Measurements from ENCODE around the gene FOXK1. TPM values are rescaled to one million over a fixed set of nuclear protein-coding genes. Genes with fewer than 3 reads are reported as not detected.

FOXK1 gene
- total RNA-seq, 1 donor from 2014 or later: 53.6 TPM

DNA sequence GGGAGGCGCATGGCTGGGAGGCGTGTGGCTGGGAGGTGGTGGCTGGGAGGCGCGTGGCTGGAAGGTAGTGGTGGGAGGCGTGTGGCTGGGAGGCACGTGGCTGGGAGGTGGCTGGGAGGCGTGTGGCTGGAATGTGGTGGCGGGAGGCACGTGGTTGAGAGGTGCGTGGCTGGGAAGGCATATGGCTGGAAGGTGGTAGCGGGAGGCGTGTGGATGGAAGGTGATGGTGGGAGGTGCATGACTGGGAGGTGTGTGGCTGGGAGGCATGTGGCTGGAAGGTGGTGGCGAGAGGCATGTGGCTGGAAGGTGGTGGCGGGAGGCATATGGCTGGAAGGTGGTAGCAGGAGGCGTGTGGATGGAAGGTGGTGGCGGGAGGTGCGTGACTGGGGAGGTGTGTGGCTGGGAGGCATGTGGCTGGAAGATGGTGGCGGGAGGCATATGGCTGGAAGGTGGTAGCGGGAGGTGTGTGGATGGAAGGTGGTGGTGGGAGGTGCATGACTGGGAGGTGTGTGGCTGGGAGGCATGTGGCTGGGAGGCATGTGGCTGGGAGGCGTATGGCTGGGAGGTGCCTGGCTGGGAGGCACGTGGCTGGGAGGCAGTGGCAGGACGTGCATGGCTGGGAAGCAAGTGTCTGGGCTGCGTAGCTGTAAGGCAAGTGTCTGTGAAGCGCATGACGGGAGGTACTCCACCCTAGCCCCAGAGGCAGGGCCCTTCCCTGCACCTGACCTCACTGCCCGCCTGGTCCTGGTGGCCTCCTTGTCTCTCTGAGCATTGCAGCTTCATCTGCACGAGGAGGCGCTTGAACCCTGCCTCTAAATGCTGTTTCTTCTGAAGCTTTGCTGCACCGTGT lies 35.1 kb downstream of the FOXK1 start:
- H2AFZ ChIP-seq (ENCODE audit: low read depth, low read length): no peak overlapping the region
- FAIRE-seq: no peak
- TF ChIP-seq, protein P1, sequence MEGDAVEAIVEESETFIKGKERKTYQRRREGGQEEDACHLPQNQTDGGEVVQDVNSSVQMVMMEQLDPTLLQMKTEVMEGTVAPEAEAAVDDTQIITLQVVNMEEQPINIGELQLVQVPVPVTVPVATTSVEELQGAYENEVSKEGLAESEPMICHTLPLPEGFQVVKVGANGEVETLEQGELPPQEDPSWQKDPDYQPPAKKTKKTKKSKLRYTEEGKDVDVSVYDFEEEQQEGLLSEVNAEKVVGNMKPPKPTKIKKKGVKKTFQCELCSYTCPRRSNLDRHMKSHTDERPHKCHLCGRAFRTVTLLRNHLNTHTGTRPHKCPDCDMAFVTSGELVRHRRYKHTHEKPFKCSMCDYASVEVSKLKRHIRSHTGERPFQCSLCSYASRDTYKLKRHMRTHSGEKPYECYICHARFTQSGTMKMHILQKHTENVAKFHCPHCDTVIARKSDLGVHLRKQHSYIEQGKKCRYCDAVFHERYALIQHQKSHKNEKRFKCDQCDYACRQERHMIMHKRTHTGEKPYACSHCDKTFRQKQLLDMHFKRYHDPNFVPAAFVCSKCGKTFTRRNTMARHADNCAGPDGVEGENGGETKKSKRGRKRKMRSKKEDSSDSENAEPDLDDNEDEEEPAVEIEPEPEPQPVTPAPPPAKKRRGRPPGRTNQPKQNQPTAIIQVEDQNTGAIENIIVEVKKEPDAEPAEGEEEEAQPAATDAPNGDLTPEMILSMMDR (IDR thresholded peaks at IDR 0.05; ENCODE audit: insufficient read depth, low read depth, low read length): no peak
- no peak for TF ChIP-seq EZH2 (IDR thresholded peaks at IDR 0.05; ENCODE audit: insufficient read depth, low read length)
- H3K4me3 ChIP-seq (ENCODE audit: insufficient read depth, low read depth, low read length): no peak overlapping the region
- Mint-ChIP-seq H3K36me3 (ENCODE audit: low read depth, unreplicated experiment) (peaks cover 25% of the 10 kb centered on the region), H3K27me3 (ENCODE audit: low read depth, unreplicated experiment) (no peaks in the 10 kb centered on the region), H3K27ac (ENCODE audit: unreplicated experiment) (no peak overlapping the region), H3K9me3 (ENCODE audit: unreplicated experiment) (peaks cover 2% of the 10 kb centered on the region), H3K4me3 (ENCODE audit: unreplicated experiment) (no peak overlapping the region), H3K4me1 (ENCODE audit: low read depth, unreplicated experiment) (peaks cover 21% of the 10 kb centered on the region)
- H3K79me2 ChIP-seq (ENCODE audit: insufficient read depth, low read length): peaks cover 98% of the 10 kb centered on the region
- H3K4me1 ChIP-seq (ENCODE audit: insufficient read depth, low read length): peaks cover 25% of the 10 kb centered on the region
- H4K20me1 ChIP-seq (ENCODE audit: insufficient read depth, low read length): peaks cover 91% of the 10 kb centered on the region
- no peaks in the 10 kb centered on the region for H3K36me3 ChIP-seq (ENCODE audit: insufficient read depth, low read length)
- no peaks in the 10 kb centered on the region for H3K27me3 ChIP-seq (ENCODE audit: insufficient read depth, low read length)
- H3K4me2 ChIP-seq (ENCODE audit: low read length): no peak overlapping the region
- H3K27ac ChIP-seq (ENCODE audit: low read depth, low read length): no peak overlapping the region
- no peaks in the 10 kb centered on the region for H3K9me3 ChIP-seq (ENCODE audit: insufficient read depth, low read depth, low read length)
- no peak for DNase-seq (ENCODE audit: low read depth)
- no peak overlapping the region for H3K9ac ChIP-seq (ENCODE audit: low read length)

DNA sequence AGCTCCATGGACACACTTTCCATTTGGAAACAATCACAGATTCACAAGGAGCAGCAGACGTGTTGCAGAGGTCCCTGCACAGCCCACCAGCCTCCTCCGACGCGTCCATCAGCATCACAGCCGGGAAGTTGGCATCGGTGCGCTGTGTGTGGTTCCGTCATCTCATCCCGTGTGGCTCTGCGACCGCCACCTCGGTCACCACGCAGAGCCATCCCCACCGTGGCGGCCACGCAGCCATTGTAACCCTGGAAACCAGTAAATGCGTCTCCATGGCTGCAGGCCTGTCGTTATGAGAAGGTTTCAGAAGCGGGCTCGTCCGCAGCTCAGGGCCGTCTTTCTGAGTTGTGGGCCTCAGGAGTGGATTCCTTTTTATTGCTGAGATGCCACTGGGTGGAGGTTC lies 36.0 kb downstream of the FOXK1 start:
- no peaks in the 10 kb centered on the region for H3K9me3 ChIP-seq (ENCODE audit: insufficient read depth, low read depth, low read length)
- no peak overlapping the region for H3K27ac Mint-ChIP-seq (ENCODE audit: unreplicated experiment)
- no peak overlapping the region for H3K4me3 Mint-ChIP-seq (ENCODE audit: unreplicated experiment)
- peaks cover 30% of the 10 kb centered on the region for H3K36me3 Mint-ChIP-seq (ENCODE audit: low read depth, unreplicated experiment)
- H3K27ac ChIP-seq (ENCODE audit: low read depth, low read length): no peak overlapping the region
- no peak overlapping the region for H3K4me3 ChIP-seq (ENCODE audit: insufficient read depth, low read depth, low read length)
- H3K27me3 Mint-ChIP-seq (ENCODE audit: low read depth, unreplicated experiment): no peaks in the 10 kb centered on the region
- H4K20me1 ChIP-seq (ENCODE audit: insufficient read depth, low read length): peaks cover 91% of the 10 kb centered on the region
- H3K9me3 Mint-ChIP-seq (ENCODE audit: unreplicated experiment): peaks cover 1% of the 10 kb centered on the region
- H3K79me2 ChIP-seq (ENCODE audit: insufficient read depth, low read length): peaks cover 98% of the 10 kb centered on the region
- FAIRE-seq (no peak), DNase-seq (ENCODE audit: low read depth) (no peak)
- H2AFZ ChIP-seq (ENCODE audit: low read depth, low read length): no peak overlapping the region
- peaks cover 3% of the 10 kb centered on the region for H3K36me3 ChIP-seq (ENCODE audit: insufficient read depth, low read length)
- no peaks in the 10 kb centered on the region for H3K27me3 ChIP-seq (ENCODE audit: insufficient read depth, low read length)
- TF ChIP-seq, protein P1 (IDR thresholded peaks at IDR 0.05; ENCODE audit: insufficient read depth, low read depth, low read length): no peak
- no peak for TF ChIP-seq EZH2 (IDR thresholded peaks at IDR 0.05; ENCODE audit: insufficient read depth, low read length)
- peaks cover 11% of the 10 kb centered on the region for H3K4me1 Mint-ChIP-seq (ENCODE audit: low read depth, unreplicated experiment)
- H3K4me1 ChIP-seq (ENCODE audit: insufficient read depth, low read length): peaks cover 17% of the 10 kb centered on the region
- H3K4me2 ChIP-seq (ENCODE audit: low read length): no peak overlapping the region
- H3K9ac ChIP-seq (ENCODE audit: low read length): no peak overlapping the region

DNA sequence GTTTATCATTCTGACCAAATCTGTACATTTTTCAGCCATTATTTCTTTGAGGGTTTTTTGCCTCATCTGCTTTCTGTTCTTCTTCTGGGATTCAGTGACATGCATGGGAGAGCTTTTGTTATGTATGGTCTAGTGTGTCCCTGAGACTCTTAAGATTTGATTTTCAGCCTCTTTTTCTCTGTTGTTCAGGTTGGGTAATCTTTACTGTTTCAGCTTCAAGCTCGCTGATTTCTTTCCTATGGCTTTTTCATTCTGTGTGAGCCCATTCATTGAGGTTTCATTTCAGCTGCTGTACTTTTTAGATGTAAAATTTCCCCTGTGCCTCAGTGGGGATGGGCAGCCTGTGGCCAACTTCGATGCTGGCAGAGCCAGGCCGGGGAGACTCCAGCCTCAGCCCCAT lies 38.1 kb downstream of the FOXK1 start:
- peaks cover 3% of the 10 kb centered on the region for H3K36me3 ChIP-seq (ENCODE audit: insufficient read depth, low read length)
- H3K9ac ChIP-seq (ENCODE audit: low read length): no peak overlapping the region
- H3K9me3 ChIP-seq (ENCODE audit: insufficient read depth, low read depth, low read length): no peaks in the 10 kb centered on the region
- no peak overlapping the region for H2AFZ ChIP-seq (ENCODE audit: low read depth, low read length)
- H3K4me1 ChIP-seq (ENCODE audit: insufficient read depth, low read length): peaks cover 19% of the 10 kb centered on the region
- H3K27me3 ChIP-seq (ENCODE audit: insufficient read depth, low read length): no peaks in the 10 kb centered on the region
- FAIRE-seq (no peak), DNase-seq (ENCODE audit: low read depth) (no peak)
- H3K4me2 ChIP-seq (ENCODE audit: low read length): no peak overlapping the region
- peaks cover 86% of the 10 kb centered on the region for H4K20me1 ChIP-seq (ENCODE audit: insufficient read depth, low read length)
- H3K79me2 ChIP-seq (ENCODE audit: insufficient read depth, low read length): peaks cover 97% of the 10 kb centered on the region
- Mint-ChIP-seq H3K9me3 (ENCODE audit: unreplicated experiment) (peaks cover 1% of the 10 kb centered on the region), H3K4me1 (ENCODE audit: low read depth, unreplicated experiment) (peaks cover 12% of the 10 kb centered on the region), H3K4me3 (ENCODE audit: unreplicated experiment) (no peak overlapping the region), H3K36me3 (ENCODE audit: low read depth, unreplicated experiment) (peaks cover 32% of the 10 kb centered on the region), H3K27me3 (ENCODE audit: low read depth, unreplicated experiment) (no peaks in the 10 kb centered on the region), H3K27ac (ENCODE audit: unreplicated experiment) (no peak overlapping the region)
- H3K27ac ChIP-seq (ENCODE audit: low read depth, low read length): no peak overlapping the region
- H3K4me3 ChIP-seq (ENCODE audit: insufficient read depth, low read depth, low read length): no peak overlapping the region
- TF ChIP-seq, protein P1 (IDR thresholded peaks at IDR 0.05; ENCODE audit: insufficient read depth, low read depth, low read length): no peak
- TF ChIP-seq EZH2 (IDR thresholded peaks at IDR 0.05; ENCODE audit: insufficient read depth, low read length): no peak
